HG03460 (cell line): ENCODE data around the gene PROP1.
"Not testable (repeated sequence)": the region's sequence is repeated elsewhere in the genome, so short reads cannot be mapped to it uniquely, and the experiment has no call there.

Source experiments
- ATAC-seq: cut with Tn5 transposase; IDR thresholded peaks from one replicate; pipeline ENCODE4 v1.9.1; 2021; ENCODE audit not compliant: unreplicated experiment

PROP1 gene

GRCh38 chr5:177995691-177996595, at the start of gene PROP1:
PROP1 (minus strand) TSS chr5:177996242; CDS start chr5:177995933, 309 bp downstream.
- ATAC-seq = no peak

GRCh38 chr5:178019379-178020030, 23.5 kb upstream of the PROP1 start:
- not testable (repeated sequence) for ATAC-seq

GRCh38 chr5:178012758-178013157, 16.7 kb upstream of the PROP1 start:
- not testable (repeated sequence) for ATAC-seq

GRCh38 chr5:178011816-178012554, 15.9 kb upstream of the PROP1 start:
- ATAC-seq = not testable (repeated sequence)

GRCh38 chr5:178007272-178007671, 11.2 kb upstream of the PROP1 start:
- not testable (repeated sequence) for ATAC-seq

- peak; percentile 81 for ATAC-seq
These were observed 10.6 kb upstream of the PROP1 start for GRCh38 chr5:178006536-178007231.

GRCh38 chr5:178006181-178006535, 10.1 kb upstream of the PROP1 start:
- peak; percentile 30 for ATAC-seq

- no peak for ATAC-seq
These were observed 1.8 kb upstream of the PROP1 start for GRCh38 chr5:177997846-177998245.

GRCh38 chr5:177997319-177997670, 1.3 kb upstream of the PROP1 start:
- no peak for ATAC-seq

- ATAC-seq = no peak
These were observed 747 bp upstream of the PROP1 start for GRCh38 chr5:177996660-177997318.

- ATAC-seq = no peak
These were observed 1.4 kb downstream of the PROP1 start for GRCh38 chr5:177994561-177995190.

- ATAC-seq = no peak
These were observed 2.0 kb downstream of the PROP1 start for GRCh38 chr5:177994063-177994462.

GRCh38 chr5:177992466-177992865, 3.6 kb downstream of the PROP1 start:
- ATAC-seq = no peak

GRCh38 chr5:177988989-177989625, 6.9 kb downstream of the PROP1 start:
- no peak for ATAC-seq

GRCh38 chr5:177987326-177987725, 8.7 kb downstream of the PROP1 start:
- no peak for ATAC-seq

- ATAC-seq = no peak
These were observed 10.5 kb downstream of the PROP1 start for GRCh38 chr5:177985430-177986040.

GRCh38 chr5:177984584-177985206, 11.3 kb downstream of the PROP1 start:
- ATAC-seq = no peak

- ATAC-seq = no peak
These were observed 12.1 kb downstream of the PROP1 start for GRCh38 chr5:177983763-177984583.
